Gastroesophageal sphincter (tissue), 4 donors: ENCODE measurements around the gene LIF. TPM values are rescaled to one million over a fixed set of nuclear protein-coding genes. Genes with fewer than 3 reads are reported as not detected.

Source experiments
- ATAC-seq: fragments of 150-250 bp; one replicate; pipeline ENCODE4 v1.9.1; 2016; ENCODE audit warnings: mild to moderate bottlenecking, moderate library complexity
- H3K27ac ChIP-seq, 4 donors: fragments of 200-600 bp; sonication (generic) in 3 of 4; 1 replicate in 3 of 4; 2 replicates in 1 of 4; pipeline ENCODE4 v1.5.1; 2016 to 2019
- H3K27me3 ChIP-seq: fragments of 200-600 bp; sonication (generic); one replicate; pipeline ENCODE4 v1.5.1; 2019
- H3K36me3 ChIP-seq, 2 donors: fragments of 200-600 bp; sonication (generic); one replicate each; pipeline ENCODE4 v1.5.1; 2019; ENCODE audit warnings: control low read depth in 1 of 2
- H3K4me1 ChIP-seq, 3 donors: fragments of 200-600 bp; sonication (generic); 1 replicate in 2 of 3; 2 replicates in 1 of 3; pipeline ENCODE4 v1.5.1; 2016 to 2019; ENCODE audit warnings: control low read depth in 2 of 3
- H3K4me3 ChIP-seq, 2 donors: fragments of 200-600 bp; sonication (generic); one replicate each; pipeline ENCODE4 v1.5.1; 2019; ENCODE audit warnings: mild to moderate bottlenecking in 1 of 2, moderate library complexity in 1 of 2
- H3K9me3 ChIP-seq, 3 donors: fragments of 200-600 bp; sonication (generic); one replicate each; pipeline ENCODE4 v1.5.1; 2017 to 2019; ENCODE audit warnings: control low read depth in 2 of 3
- CTCF ChIP-seq, 4 experiments: fragments of 200-600 bp in 2 of 4; fragments of 450-650 bp in 2 of 4; sonication (generic) in 1 of 4; IDR thresholded peaks; one replicate each; pipeline ENCODE4 v1.5.1; 2017 to 2019; ENCODE audit warnings: antibody characterized with exemption in 4 of 4, mild to moderate bottlenecking in 2 of 4, moderate library complexity in 2 of 4
- EP300 ChIP-seq: sonication (generic); formaldehyde crosslinking; IDR thresholded peaks from one replicate; pipeline ENCODE4 v1.6.1; 2017; ENCODE audit warnings: antibody characterized with exemption, mild to moderate bottlenecking
- POLR2A ChIP-seq, 2 donors: fragments of 450-650 bp; IDR thresholded peaks; one replicate each; pipeline ENCODE4 v1.6.1; 2017; ENCODE audit warnings: antibody characterized with exemption in 2 of 2, mild to moderate bottlenecking in 2 of 2, moderate library complexity in 1 of 2
- POLR2AphosphoS5 ChIP-seq: sonication (generic); formaldehyde crosslinking; IDR thresholded peaks from one replicate; pipeline ENCODE4 v1.6.1; 2017; ENCODE audit warnings: antibody characterized with exemption
- WGBS, 2 donors: methylation state at CpG; one replicate each; pipeline ENCODE4 v1.1.5; 2018; ENCODE audit warnings: low coverage in 1 of 2; 5-methylcytosine and 5-hydroxymethylcytosine counted together
- total RNA-seq, 4 donors: library from RNA; depleted of rRNA; stranded (reverse); fragments of >200 nt; gene quantifications; one replicate each; pipeline ENCODE4 v1.1.0, GENCODE V29; 2016

LIF gene
- total RNA-seq, 4 donors from 2014 or later = 0.58 to 15.8 (median 0.59) TPM; not detected in 1

DNA sequence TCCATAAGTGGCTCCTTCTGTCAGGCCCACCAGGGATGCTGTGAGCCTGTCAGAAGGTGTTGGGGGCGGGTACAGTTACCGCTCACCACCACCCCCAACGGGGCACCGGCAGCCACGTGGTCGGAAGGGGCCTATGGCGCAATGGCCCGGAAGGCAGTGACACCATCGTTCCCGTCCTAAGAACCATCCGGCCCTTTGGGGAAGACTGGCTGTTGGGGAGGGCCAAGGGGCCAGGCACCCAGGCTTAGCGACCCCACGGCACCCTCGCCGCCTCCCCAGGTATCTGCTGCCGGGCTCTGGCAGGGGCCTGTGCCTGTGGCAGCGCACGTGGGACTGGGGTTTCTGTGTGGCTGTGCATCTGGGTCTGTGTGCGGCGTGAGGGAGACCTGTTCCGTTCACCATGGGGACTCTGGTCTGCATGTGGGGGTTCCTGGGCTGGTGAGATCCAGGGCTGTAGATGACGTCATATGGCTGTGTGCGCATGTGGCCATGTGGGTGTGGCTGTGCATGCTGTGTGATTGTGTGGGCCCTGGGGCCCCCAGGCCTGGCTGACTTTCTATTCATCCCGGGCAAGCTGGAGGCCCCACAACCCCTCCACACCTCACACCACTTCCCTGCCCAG is 19.4 kb upstream of the LIF start:
- H3K27ac ChIP-seq = peak overlapping the region in 3 of 4 donors; percentile 24 to 66 (median 48)
- no peak for ATAC-seq

GRCh38 chr22:30265131-30265720 is 18.7 kb upstream of the LIF start:
- peaks cover 5% of the 10 kb centered on the region for H3K27me3 ChIP-seq
- WGBS, 2 donors = 78 to 100% methylated on average over 1 to 3 of the region's 9 CpGs
- ATAC-seq = no peak
- no peaks in the 10 kb centered on the region for H3K9me3 ChIP-seq
- no peak overlapping the region for H3K4me3 ChIP-seq
- H3K27ac ChIP-seq = peak overlapping the region in 1 of 4 donors; percentile 66
- peaks cover 0 to 9% (median 6%) of the 10 kb centered on the region in 3 donors for H3K4me1 ChIP-seq
- no peaks in the 10 kb centered on the region for H3K36me3 ChIP-seq
- TF ChIP-seq POLR2AphosphoS5 (no peak), CTCF (IDR thresholded peaks at IDR 0.05) (no peak), POLR2A (IDR thresholded peaks at IDR 0.05) (no peak), EP300 (no peak)

More for the DNA sequence above, 19.4 kb upstream of the LIF start:
- peaks cover 0 to 9% (median 6%) of the 10 kb centered on the region in 3 donors for H3K4me1 ChIP-seq
- no peaks in the 10 kb centered on the region for H3K36me3 ChIP-seq
- peak overlapping the region in 1 of 2 donors; percentile 39 for H3K4me3 ChIP-seq
- no peak for TF ChIP-seq EP300
- no peak for TF ChIP-seq CTCF (IDR thresholded peaks at IDR 0.05)
- TF ChIP-seq POLR2A (IDR thresholded peaks at IDR 0.05) = peak in 1 of 2 donors; percentile 20
- TF ChIP-seq POLR2AphosphoS5 = no peak
- H3K9me3 ChIP-seq = no peaks in the 10 kb centered on the region
- peaks cover 5% of the 10 kb centered on the region for H3K27me3 ChIP-seq
- WGBS, 2 donors = no CpG with 5 or more reads among the region's 24 CpGs

GRCh38 chr22:30263883-30264282 is 17.3 kb upstream of the LIF start:
- H3K36me3 ChIP-seq = no peaks in the 10 kb centered on the region
- H3K27ac ChIP-seq = peak overlapping the region in 1 of 4 donors; percentile 1
- H3K9me3 ChIP-seq = no peaks in the 10 kb centered on the region
- no CpG with 5 or more reads among the region's 17 CpGs for WGBS, 2 donors
- H3K27me3 ChIP-seq = peaks cover 5% of the 10 kb centered on the region
- no peak overlapping the region for H3K4me3 ChIP-seq
- peaks cover 0 to 9% (median 6%) of the 10 kb centered on the region in 3 donors for H3K4me1 ChIP-seq
- TF ChIP-seq EP300 (no peak), POLR2A (IDR thresholded peaks at IDR 0.05) (no peak), POLR2AphosphoS5 (no peak), CTCF (IDR thresholded peaks at IDR 0.05) (no peak)
- ATAC-seq = no peak

GRCh38 chr22:30262917-30263741 is 16.6 kb upstream of the LIF start:
- H3K27me3 ChIP-seq = peaks cover 5% of the 10 kb centered on the region
- no peaks in the 10 kb centered on the region for H3K9me3 ChIP-seq
- no peak overlapping the region for H3K27ac ChIP-seq
- 0 to 2% methylated on average over 7 of the region's 27 CpGs for WGBS, 2 donors
- TF ChIP-seq POLR2AphosphoS5 (no peak), EP300 (no peak), CTCF (IDR thresholded peaks at IDR 0.05) (peak in 3 of 4 experiments; percentile 96 to 99 (median 98))
- H3K4me3 ChIP-seq = peak overlapping the region in 1 of 2 donors; percentile 10
- H3K4me1 ChIP-seq = peaks cover 0 to 9% (median 6%) of the 10 kb centered on the region in 3 donors
- no peak for ATAC-seq
- H3K36me3 ChIP-seq = no peaks in the 10 kb centered on the region
